DOHH2 (cell line): ENCODE data around the gene GPATCH11.

ENCODE experiments used
- H3F3A ChIP-seq: fragments of 200-600 bp; sonication (generic), shearing (Covaris generic); 2 replicates; pipeline ENCODE4 v1.6.0; 2016; ENCODE audit warnings: antibody characterized with exemption, mild to moderate bottlenecking; ENCODE audit not compliant: control insufficient read depth, insufficient read depth
- H3K27ac ChIP-seq: fragments of 200-600 bp; sonication (generic); 2 replicates; pipeline ENCODE4 v1.5.1; 2014; ENCODE audit warnings: low read depth, mild to moderate bottlenecking, low read length, moderate library complexity
- H3K27me3 ChIP-seq: fragments of 200-600 bp; sonication (generic); 2 replicates; pipeline ENCODE4 v1.6.1; 2014; ENCODE audit warnings: mild to moderate bottlenecking, low read length, mixed read lengths; ENCODE audit not compliant: control insufficient read depth
- H3K36me3 ChIP-seq: fragments of 200-600 bp; sonication (generic); 2 replicates; pipeline ENCODE4 v1.6.1; 2014; ENCODE audit warnings: mild to moderate bottlenecking, low read length, moderate library complexity, mixed read lengths; ENCODE audit not compliant: control insufficient read depth
- H3K4me1 ChIP-seq: fragments of 200-600 bp; sonication (generic); 2 replicates; pipeline ENCODE4 v1.6.1; 2014; ENCODE audit warnings: mild to moderate bottlenecking, low read length, mixed read lengths; ENCODE audit not compliant: control insufficient read depth
- H3K4me2 ChIP-seq: fragments of 200-600 bp; sonication (generic); 2 replicates; pipeline ENCODE4 v1.6.0; 2014; ENCODE audit warnings: mild to moderate bottlenecking, low read length, moderate library complexity
- H3K4me3 ChIP-seq: fragments of 200-600 bp; sonication (generic); 2 replicates; pipeline ENCODE4 v1.5.1; 2014; ENCODE audit warnings: mild to moderate bottlenecking, low read length, mixed read lengths
- H3K79me2 ChIP-seq: fragments of 200-600 bp; sonication (generic); 2 replicates; pipeline ENCODE4 v1.6.1; 2014; ENCODE audit warnings: mild to moderate bottlenecking, low read length, mixed read lengths; ENCODE audit not compliant: control insufficient read depth
- H3K9me2 ChIP-seq: fragments of 200-600 bp; sonication (generic); replicated peaks from 2 replicates; pipeline ENCODE4 v1.6.1; 2014; ENCODE audit warnings: mild to moderate bottlenecking, low read length, mixed read lengths; ENCODE audit not compliant: control insufficient read depth
- H3K9me3 ChIP-seq: fragments of 200-600 bp; sonication (generic); 2 replicates; pipeline ENCODE4 v1.6.1; 2014; ENCODE audit warnings: antibody characterized with exemption, low read length, mixed read lengths; ENCODE audit not compliant: control insufficient read depth, insufficient read depth
- H4K20me1 ChIP-seq: fragments of 200-600 bp; sonication (generic); 2 replicates; pipeline ENCODE4 v1.6.0; 2014; ENCODE audit warnings: low read depth, mild to moderate bottlenecking, antibody characterized with exemption, low read length, moderate library complexity; ENCODE audit not compliant: control insufficient read depth, insufficient read depth
- EZH2phosphoT487 ChIP-seq: fragments of 200-600 bp; sonication (generic); IDR thresholded peaks from 2 replicates; pipeline ENCODE4 v1.6.1; 2017; ENCODE audit warnings: borderline replicate concordance, mild to moderate bottlenecking, antibody characterized with exemption, low read length, moderate library complexity, mixed read lengths
- TF ChIP-seq, protein P1 (sequence below): fragments of 200-600 bp; sonication (generic); IDR thresholded peaks from one replicate; pipeline ENCODE4 v1.5.1; 2014; ENCODE audit warnings: antibody characterized with exemption, mild to moderate bottlenecking, low read depth, low read length; ENCODE audit not compliant: poor library complexity, severe bottlenecking

GPATCH11 gene

DNA sequence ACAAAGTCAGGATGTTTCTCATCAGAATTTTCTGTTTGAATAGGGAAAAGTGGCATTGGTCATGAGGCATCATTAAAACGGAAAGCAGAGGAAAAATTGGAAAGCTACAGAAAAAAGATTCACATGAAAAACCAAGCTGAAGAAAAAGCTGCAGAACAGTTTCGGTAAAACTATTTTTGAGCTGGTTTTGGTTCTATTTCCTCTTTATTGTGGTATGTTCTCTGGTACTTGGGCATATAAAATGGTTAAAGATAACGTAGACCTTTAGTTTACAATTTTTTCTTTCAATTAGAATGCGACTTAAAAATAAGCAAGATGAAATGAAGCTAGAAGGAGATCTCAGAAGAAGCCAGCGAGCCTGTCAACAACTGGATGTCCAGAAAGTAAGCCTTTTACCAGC is 7.6 kb downstream of the GPATCH11 start:
- no peaks in the 10 kb centered on the region for H3K9me2 ChIP-seq
- H3K4me2 ChIP-seq, result peak overlapping the region; percentile 13; the same call in 1 of the 2 replicates
- peaks cover 27% of the 10 kb centered on the region for H3K4me1 ChIP-seq
- no peak overlapping the region for H3K4me3 ChIP-seq
- H3K36me3 ChIP-seq, result peaks cover 69% of the 10 kb centered on the region
- no peaks in the 10 kb centered on the region; the same call in 1 of the 2 replicates for H3K79me2 ChIP-seq
- no peaks in the 10 kb centered on the region for H3K27me3 ChIP-seq
- no peaks in the 10 kb centered on the region for H4K20me1 ChIP-seq
- peaks cover 19% of the 10 kb centered on the region for H3F3A ChIP-seq
- H3K27ac ChIP-seq, result no peak overlapping the region
- no peaks in the 10 kb centered on the region for H3K9me3 ChIP-seq
- TF ChIP-seq, protein P1, sequence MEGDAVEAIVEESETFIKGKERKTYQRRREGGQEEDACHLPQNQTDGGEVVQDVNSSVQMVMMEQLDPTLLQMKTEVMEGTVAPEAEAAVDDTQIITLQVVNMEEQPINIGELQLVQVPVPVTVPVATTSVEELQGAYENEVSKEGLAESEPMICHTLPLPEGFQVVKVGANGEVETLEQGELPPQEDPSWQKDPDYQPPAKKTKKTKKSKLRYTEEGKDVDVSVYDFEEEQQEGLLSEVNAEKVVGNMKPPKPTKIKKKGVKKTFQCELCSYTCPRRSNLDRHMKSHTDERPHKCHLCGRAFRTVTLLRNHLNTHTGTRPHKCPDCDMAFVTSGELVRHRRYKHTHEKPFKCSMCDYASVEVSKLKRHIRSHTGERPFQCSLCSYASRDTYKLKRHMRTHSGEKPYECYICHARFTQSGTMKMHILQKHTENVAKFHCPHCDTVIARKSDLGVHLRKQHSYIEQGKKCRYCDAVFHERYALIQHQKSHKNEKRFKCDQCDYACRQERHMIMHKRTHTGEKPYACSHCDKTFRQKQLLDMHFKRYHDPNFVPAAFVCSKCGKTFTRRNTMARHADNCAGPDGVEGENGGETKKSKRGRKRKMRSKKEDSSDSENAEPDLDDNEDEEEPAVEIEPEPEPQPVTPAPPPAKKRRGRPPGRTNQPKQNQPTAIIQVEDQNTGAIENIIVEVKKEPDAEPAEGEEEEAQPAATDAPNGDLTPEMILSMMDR, result no peak
- TF ChIP-seq EZH2phosphoT487, result no peak

DNA sequence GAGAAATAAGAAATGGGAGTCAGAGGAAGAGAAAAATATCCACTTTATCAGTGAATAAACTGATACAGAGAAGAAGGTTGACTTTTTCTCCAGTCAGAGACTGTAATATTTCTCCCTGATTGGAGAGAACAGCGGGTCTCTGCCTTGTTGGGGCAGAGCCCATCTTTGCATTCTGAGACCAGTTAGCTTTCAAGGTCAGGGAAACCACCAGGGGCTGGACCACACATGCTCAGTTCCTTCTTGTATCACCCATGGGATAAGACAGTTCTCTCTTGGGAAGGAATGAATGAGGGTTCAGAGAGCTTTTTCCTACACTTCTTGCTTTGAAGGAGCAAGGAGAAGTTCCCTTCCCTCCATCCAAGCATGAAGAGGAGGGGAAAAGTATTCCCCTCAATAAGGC is 12.2 kb downstream of the GPATCH11 start:
- Histone ChIP-seq H3K27me3 (no peaks in the 10 kb centered on the region), H3K9me2 (no peaks in the 10 kb centered on the region), H3K4me3 (no peak overlapping the region), H3K4me2 (no peak overlapping the region), H3K9me3 (no peaks in the 10 kb centered on the region), H3K79me2 (no peaks in the 10 kb centered on the region), H3K4me1 (peaks cover 5% of the 10 kb centered on the region), H3K36me3 (peaks cover 74% of the 10 kb centered on the region), H3F3A (no peaks in the 10 kb centered on the region), H3K27ac (no peak overlapping the region), H4K20me1 (no peaks in the 10 kb centered on the region)
- TF ChIP-seq, protein P1, result no peak
- TF ChIP-seq EZH2phosphoT487, result no peak

DNA sequence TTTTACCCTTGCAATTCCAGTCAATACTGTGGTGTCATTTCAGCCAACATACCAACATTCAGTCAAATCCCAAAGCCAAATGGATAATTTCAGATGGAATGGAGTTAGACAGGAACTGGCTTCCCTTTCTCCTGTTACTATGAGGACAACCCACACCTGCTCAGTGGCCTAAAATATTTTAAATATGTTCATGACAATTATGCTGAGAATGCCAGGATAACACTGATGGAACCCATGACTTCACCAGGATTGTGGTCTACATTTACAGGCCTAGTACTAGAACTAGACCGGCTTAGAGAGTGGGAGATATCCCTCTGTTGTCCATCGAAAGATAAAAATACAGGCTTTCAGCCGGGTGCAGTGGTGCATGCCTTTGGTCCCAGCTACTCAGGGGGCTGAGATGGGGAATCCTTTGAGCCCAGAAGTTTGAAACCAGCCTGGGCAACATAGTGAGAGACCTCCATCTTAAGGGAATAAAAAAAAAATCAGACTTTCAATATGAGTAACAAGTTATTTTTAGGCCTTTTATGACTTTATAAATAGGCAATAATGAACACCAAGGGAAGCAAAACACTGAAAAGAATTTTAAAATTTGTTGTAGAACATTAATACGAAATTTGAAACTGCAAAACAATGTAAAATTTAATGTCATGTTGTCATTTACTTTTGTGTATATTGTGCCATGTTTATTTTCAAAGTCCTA is 14.2 kb downstream of the GPATCH11 start:
- no peak for TF ChIP-seq EZH2phosphoT487
- TF ChIP-seq, protein P1, result no peak
- Histone ChIP-seq H3K36me3 (peaks cover 58% of the 10 kb centered on the region), H3F3A (no peaks in the 10 kb centered on the region), H3K4me3 (no peak overlapping the region), H3K27me3 (no peaks in the 10 kb centered on the region), H3K4me1 (no peaks in the 10 kb centered on the region), H3K9me2 (no peaks in the 10 kb centered on the region), H4K20me1 (no peaks in the 10 kb centered on the region), H3K27ac (no peak overlapping the region), H3K79me2 (no peaks in the 10 kb centered on the region), H3K9me3 (no peaks in the 10 kb centered on the region), H3K4me2 (no peak overlapping the region)
